HG03439 (cell line): ENCODE measurements around the gene ERF.
A peak's percentile ranks its signal among the peaks of the same experiment; 100 is the strongest.

Experiments
- ATAC-seq: cut with Tn5 transposase; IDR thresholded peaks from one replicate; pipeline ENCODE4 v1.9.1; 2021; ENCODE audit warnings: mild to moderate bottlenecking, moderate library complexity; ENCODE audit not compliant: unreplicated experiment

ERF gene

GRCh38 chr19:42242512-42243409 lies 12.2 kb downstream of the ERF start, which contains the start of gene GSK3A:
Gene GSK3A, minus strand, starts transcription at chr19:42242602. Its CDS starts 137 bp downstream, at chr19:42242465.
- peak; percentile 63 for ATAC-seq

DNA sequence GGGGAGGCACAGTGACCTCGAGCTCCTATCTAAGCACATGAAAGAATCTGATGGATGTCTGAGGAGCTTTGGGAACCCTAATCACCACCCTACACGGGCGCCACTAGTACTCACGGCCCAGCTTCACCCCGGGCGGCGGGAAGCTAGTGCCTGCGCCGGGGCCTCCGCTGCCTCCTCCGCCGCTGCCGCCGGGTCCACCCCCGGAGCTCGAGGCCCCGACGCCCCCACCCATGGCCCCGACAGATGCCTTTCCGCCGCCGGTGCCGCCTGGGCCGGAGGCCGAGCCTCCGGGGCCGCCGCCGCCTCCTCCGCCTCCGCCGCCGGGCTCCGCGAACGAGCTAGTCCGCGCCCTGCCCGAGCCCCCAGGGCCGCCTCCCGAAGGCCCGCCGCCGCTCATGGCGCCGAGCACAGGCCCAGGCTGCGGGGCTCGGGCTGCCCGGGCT lies 12.8 kb downstream of the ERF start:
- peak; percentile 4 for ATAC-seq

DNA sequence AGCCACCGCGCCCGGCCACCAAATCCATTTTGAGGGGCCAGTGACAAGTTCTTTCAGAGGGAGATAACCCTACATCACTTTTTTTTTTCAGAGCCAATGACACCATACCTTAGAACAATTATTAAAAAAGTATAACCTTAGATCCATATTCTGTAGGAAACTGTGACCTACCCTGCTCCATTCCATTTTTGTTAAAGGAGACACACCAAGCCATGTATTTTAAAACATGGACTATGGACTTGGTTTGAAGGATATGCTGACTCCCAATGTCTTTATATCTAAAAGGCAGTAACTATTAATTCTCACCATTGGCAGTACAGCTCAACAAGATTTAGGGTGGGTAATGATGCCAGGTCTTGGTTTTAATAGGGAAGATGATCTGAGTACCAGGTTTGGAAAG lies 13.6 kb downstream of the ERF start:
- ATAC-seq, result no peak

DNA sequence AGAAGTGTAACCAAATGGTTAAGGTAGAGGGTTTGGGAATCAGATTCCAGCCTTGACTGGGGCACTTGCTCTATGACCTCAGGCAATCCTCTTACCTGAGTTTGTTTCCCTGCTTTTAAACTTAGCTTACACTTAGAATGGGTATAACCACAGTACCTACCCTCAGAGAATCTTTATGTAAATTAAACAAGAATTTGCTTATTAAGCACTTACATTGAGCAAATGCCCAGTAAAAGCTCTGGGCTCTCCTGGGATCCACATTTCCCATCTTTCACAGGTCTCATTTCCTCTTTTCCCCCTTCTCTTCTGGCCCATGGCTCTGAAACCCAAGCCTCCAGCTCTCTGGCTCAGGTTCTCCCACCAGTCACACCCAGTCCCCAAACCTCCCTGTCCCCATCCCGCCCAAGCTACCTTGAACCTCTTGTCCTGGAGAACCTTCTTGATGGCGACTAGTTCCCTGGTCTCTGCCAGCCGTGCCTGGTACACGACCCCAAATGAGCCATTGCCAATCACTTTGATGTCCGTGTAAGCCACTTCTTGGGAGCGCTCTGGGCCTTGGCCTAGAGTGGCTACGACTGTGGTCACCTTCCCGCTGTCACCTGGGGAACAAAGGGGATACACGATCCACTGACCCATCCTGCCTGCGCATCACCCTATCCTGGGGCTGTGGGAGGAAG lies 15.2 kb downstream of the ERF start:
- ATAC-seq, result no peak

DNA sequence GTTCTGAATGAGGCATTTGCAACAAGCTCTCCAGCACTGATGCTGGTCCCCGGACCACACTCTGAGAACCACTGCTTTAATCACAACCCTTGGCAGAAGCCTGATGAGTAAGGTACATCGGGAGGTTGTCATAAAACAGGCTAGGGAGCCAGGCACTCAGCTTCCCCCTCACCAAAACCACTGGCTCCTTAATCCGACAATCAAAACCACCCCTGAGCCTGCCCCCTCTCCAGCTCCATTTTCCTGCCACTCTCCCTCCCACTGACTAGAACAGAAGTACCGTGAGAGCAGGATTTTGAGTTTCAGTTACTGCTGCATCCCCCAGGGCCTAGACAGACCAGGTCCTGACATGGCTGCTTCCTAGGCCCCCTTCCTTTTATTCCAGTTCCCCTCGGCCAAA lies 19.7 kb downstream of the ERF start:
- ATAC-seq, result no peak

GRCh38 chr19:42234364-42234763 lies 20.6 kb downstream of the ERF start:
- ATAC-seq, result no peak

DNA sequence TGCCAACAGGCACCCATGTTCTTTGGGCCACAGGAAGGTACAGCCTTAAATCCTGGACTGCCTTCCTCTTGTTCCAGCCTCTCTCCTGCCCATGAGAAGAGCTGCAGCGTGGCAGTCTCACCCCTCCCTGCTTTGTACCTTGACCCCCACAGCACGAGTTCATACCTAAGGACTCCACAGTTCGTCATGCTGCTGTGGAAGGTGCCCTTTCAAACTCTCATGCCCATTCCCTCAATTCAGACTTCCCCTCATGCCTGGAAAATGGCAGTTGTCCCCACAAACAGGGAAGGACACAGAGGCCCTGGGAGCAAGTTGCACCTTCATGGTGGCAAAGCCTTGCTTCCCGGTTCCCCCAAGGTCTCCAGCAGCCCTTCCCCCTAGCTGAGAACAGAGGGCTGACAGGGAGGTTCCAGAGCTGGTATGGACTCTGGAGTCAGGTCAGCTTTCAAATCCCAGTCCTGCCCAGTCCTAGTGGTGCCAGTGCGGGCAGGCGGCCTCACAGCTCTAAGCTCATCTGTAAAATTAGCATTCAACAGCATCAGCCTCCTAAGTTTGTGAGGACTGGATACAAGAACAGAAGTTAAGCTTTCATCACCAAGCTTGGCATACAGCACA lies 21.1 kb downstream of the ERF start:
- no peak for ATAC-seq

DNA sequence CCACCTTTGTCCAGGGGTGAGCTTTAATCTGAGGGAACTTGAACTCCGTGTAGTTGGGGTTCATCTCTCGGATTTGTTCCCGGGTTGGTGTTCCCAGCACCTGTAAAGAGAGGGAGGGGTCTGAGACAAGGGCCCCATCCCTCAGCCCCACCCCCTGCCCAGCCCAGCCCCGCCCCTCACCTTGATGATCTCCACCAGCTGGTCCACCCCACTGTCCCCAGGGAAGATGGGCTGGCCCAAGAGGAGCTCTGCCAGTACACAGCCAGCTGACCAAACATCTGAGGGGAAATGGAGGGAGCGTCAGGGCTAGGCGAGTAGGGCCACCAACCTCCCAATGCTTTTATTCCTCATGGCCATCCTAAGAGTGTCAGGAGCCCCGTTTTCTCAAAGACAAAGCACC lies 21.8 kb downstream of the ERF start:
- no peak for ATAC-seq

DNA sequence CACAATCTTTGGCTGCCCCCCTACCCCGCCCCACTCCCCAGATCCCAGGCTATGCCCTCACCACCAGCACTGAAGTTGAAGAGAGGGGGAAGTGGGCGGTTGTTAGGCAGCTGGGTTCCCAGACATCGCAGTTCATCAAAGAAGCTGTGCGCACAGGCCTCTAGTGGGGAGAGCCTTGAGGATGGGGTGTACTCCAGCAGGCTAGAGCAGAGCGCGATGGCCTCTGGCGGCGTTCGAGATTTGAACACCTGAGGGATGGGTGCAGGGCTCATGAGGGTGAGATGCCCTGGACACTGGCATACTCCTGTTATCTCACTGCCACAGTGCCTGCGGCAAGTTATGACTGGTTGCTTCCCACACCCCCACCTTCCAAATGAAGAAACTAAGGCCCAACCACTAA lies 22.5 kb downstream of the ERF start:
- ATAC-seq, result no peak

DNA sequence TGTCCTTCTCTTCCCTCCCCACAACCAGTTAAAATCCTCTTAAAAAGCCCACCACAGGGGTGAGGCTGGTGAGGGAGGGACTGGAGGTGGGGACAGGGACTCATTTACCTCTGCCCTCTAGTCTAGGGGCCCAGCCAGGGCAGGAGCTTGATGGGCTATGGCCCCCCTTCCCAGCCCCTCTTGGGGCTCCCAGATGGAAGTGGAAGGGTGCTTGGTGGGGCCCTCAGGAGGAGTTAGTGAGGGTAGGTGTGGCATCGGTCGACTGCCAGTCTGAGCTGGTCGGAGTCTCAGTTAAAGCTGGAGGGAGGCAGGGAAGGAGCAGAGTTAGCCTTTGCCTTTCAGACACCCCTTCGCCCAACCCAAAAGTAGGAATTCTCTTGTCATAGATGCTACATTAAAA lies 24.4 kb downstream of the ERF start:
- no peak for ATAC-seq

GRCh38 chr19:42229855-42230351 lies 25.0 kb downstream of the ERF start:
- ATAC-seq, result no peak

- no peak for ATAC-seq
Observed at GRCh38 chr19:42229301-42229854, 25.6 kb downstream of the ERF start.

GRCh38 chr19:42228641-42229040 lies 26.3 kb downstream of the ERF start:
- no peak for ATAC-seq

DNA sequence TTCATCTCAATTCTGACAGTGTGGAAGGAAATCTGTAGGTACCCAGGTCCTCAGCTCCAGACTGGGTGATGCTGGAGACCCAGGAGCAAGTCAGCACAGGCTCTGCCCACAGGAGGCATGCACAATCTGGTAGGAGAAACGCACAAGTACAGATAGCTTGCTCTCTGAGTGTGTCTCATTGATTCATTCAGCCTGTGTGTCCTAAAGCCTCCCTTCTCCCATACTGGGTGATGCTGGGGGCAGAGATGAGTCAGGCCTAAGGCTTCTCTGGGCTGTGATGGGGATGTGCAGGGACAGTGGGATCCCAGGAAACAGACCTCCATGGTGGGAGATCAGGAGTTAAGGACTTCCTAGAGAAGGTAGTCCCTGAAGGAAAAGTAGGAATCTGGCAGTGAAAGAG lies 28.0 kb downstream of the ERF start:
- no peak for ATAC-seq

DNA sequence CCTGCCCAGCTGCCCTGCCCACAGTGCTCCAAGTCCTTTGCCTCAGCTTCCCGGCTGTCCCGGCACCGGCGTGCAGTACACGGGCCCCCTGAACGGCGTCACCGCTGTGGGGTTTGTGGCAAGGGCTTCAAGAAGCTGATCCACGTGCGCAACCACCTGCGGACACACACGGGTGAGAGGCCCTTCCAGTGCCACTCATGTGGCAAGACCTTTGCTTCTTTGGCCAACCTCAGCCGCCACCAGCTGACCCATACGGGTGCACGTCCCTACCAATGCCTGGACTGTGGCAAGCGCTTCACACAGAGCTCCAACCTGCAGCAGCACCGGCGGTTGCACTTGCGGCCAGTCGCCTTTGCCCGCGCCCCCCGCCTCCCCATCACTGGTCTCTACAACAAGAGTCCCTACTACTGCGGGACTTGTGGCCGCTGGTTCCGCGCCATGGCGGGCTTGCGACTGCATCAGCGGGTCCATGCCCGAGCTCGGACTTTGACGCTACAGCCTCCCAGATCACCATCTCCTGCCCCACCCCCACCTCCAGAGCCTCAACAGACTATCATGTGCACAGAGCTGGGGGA lies 29.1 kb downstream of the ERF start:
- ATAC-seq, result no peak

GRCh38 chr19:42224940-42225717 lies 29.8 kb downstream of the ERF start:
- no peak for ATAC-seq

- no peak for ATAC-seq
Observed at GRCh38 chr19:42220751-42221097, 34.2 kb downstream of the ERF start.

- ATAC-seq, result peak; percentile 64
Observed at GRCh38 chr19:42219812-42220750, 34.8 kb downstream of the ERF start, which contains the start of gene ZNF526. Gene ZNF526, plus strand, starts transcription at chr19:42220312. Its CDS starts 4,092 bp downstream, at chr19:42224404.
